Lower lobe of right lung (tissue), 2 donors: Measurements from ENCODE around the gene ATAD3C. TPM values are rescaled to one million over a fixed set of nuclear protein-coding genes. Genes with fewer than 3 reads are reported as not detected.

Source experiments
- ATAC-seq, 2 donors: fragments of 200-7000 bp; cut with Tn5 transposase; one replicate each; pipeline ENCODE4 v1.9.1; 2020 to 2022; ENCODE audit warnings: mild to moderate bottlenecking in 2 of 2, moderate library complexity in 2 of 2
- DNase-seq: peaks from one replicate; pipeline ENCODE4 v3.0.0-alpha.2; 2020
- H3K27ac ChIP-seq: fragments of 200-600 bp; one replicate; pipeline ENCODE4 v1.8.0; 2022
- H3K27me3 ChIP-seq: fragments of 200-600 bp; one replicate; pipeline ENCODE4 v1.8.0; 2022; ENCODE audit warnings: low read depth
- H3K36me3 ChIP-seq: fragments of 200-600 bp; one replicate; pipeline ENCODE4 v1.8.0; 2022; ENCODE audit warnings: mild to moderate bottlenecking
- H3K4me1 ChIP-seq: fragments of 200-600 bp; one replicate; pipeline ENCODE4 v1.8.0; 2022
- H3K4me3 ChIP-seq: fragments of 200-600 bp; one replicate; pipeline ENCODE4 v1.8.0; 2022; ENCODE audit warnings: mild to moderate bottlenecking
- H3K9me3 ChIP-seq: fragments of 200-600 bp; one replicate; pipeline ENCODE4 v1.8.0; 2022
- intact Hi-C: fragments of 100-400 bp; cut with DNase I; formaldehyde crosslinking; loops from one replicate; pipeline ENCODE4 v1.11.0; 2022
- total RNA-seq: library from RNA; stranded (reverse); fragmentation: NEBNext Ultra II Directional; extraction: Animal tissue kit (Norgen Biotek cat#: 25700); gene quantifications from one replicate; pipeline ENCODE4 v1.2.1, GENCODE V29; 2021
- TF ChIP-seq, protein P1 (sequence below): fragments of 200-600 bp; IDR thresholded peaks from one replicate; pipeline ENCODE4 v1.8.0; 2022; ENCODE audit warnings: antibody characterized with exemption, mild to moderate bottlenecking
- donor health status: DM: no; HTN: yes; CAD: no; lungs with severe emphysema.

Gene ATAD3C
- total RNA-seq, 1 donor from 2014 or later, result 7.8 TPM

GRCh38 chr1:1421147-1421906 lies 28.2 kb upstream of the ATAD3C start, which contains the start of gene ANKRD65:
Gene ANKRD65 (minus strand): TSS chr1:1421276. CDS start chr1:1421005, 271 bp downstream.
- no peaks in the 10 kb centered on the region for H3K36me3 ChIP-seq
- peak within 1 kb of the TSS; percentile 48 for H3K4me3 ChIP-seq
- H3K4me1 ChIP-seq, result peaks cover 14% of the 10 kb centered on the region
- peaks cover 4% of the 10 kb centered on the region for H3K27me3 ChIP-seq
- H3K27ac ChIP-seq, result peak within 1 kb of the TSS; percentile 81
- no peaks in the 10 kb centered on the region for H3K9me3 ChIP-seq
- TF ChIP-seq, protein P1, sequence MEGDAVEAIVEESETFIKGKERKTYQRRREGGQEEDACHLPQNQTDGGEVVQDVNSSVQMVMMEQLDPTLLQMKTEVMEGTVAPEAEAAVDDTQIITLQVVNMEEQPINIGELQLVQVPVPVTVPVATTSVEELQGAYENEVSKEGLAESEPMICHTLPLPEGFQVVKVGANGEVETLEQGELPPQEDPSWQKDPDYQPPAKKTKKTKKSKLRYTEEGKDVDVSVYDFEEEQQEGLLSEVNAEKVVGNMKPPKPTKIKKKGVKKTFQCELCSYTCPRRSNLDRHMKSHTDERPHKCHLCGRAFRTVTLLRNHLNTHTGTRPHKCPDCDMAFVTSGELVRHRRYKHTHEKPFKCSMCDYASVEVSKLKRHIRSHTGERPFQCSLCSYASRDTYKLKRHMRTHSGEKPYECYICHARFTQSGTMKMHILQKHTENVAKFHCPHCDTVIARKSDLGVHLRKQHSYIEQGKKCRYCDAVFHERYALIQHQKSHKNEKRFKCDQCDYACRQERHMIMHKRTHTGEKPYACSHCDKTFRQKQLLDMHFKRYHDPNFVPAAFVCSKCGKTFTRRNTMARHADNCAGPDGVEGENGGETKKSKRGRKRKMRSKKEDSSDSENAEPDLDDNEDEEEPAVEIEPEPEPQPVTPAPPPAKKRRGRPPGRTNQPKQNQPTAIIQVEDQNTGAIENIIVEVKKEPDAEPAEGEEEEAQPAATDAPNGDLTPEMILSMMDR, result no peak
- intact Hi-C loops, result no loop called here
- DNase-seq, result peak; percentile 80
- ATAC-seq, result peak; percentile 84 to 88

DNA sequence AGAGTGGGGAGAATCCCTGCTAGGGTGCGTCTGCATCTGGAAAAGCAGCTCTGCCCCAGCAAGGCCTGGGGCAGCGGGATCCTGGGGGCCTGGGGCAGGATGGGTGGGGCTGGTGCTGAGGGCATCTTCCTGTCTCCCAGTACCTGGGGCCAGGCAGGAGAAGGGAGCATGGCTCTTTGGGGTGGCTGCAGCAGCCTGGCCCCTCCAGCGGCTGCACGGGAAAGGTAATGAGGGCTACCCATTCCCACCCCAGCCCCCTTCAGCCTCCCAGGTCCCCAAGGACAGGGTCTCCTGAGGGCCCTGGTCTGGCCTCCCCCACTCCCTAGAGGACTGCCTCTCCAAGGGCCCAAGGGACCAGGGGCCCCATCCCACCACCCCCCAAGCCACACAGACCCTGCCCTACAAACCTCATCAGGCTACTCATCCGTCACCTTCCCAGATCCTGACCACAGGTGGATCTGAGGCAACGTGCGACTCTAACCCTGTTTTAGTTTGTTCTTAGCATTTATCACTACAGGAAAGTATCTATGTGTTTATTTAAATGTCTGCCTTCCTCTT lies 27.5 kb upstream of the ATAD3C start:
- intact Hi-C loops, result no loop called here
- no peaks in the 10 kb centered on the region for H3K9me3 ChIP-seq
- H3K36me3 ChIP-seq, result no peaks in the 10 kb centered on the region
- peak overlapping the region; percentile 81 for H3K27ac ChIP-seq
- DNase-seq (no peak), ATAC-seq (no peak)
- no peak overlapping the region for H3K4me3 ChIP-seq
- H3K4me1 ChIP-seq, result peaks cover 14% of the 10 kb centered on the region
- TF ChIP-seq, protein P1, result no peak
- H3K27me3 ChIP-seq, result peaks cover 4% of the 10 kb centered on the region

- H3K27ac ChIP-seq, result no peak overlapping the region
Measured at GRCh38 chr1:1422465-1423244, 26.8 kb upstream of the ATAD3C start.

DNA sequence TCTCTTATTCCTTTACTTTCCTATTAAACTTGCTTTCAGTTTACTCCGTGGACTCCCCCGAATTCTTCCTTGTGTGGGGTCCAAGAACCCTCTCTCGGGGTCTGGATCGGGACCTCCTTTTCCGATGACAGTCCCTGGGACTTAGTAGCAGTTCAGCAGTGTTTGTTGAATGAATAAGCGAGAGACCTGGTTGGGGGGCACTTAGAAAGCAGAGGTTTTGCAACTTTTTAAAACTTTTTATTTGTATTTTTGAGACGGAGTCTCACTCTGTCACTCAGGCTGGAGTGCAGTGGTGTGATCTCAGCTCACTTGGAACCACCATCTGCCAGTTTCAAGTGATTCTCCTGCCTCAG lies 26.3 kb upstream of the ATAD3C start:
- DNase-seq, result no peak
- H3K9me3 ChIP-seq, result no peaks in the 10 kb centered on the region
- H3K27ac ChIP-seq, result no peak overlapping the region
- peaks cover 4% of the 10 kb centered on the region for H3K27me3 ChIP-seq
- no peaks in the 10 kb centered on the region for H3K36me3 ChIP-seq
- intact Hi-C loops, result no loop called here
- no peak for ATAC-seq
- H3K4me1 ChIP-seq, result peaks cover 14% of the 10 kb centered on the region
- H3K4me3 ChIP-seq, result no peak overlapping the region
- TF ChIP-seq, protein P1, result no peak

More at GRCh38 chr1:1422465-1423244, 26.8 kb upstream of the ATAD3C start:
- H3K4me3 ChIP-seq, result no peak overlapping the region
- H3K9me3 ChIP-seq, result no peaks in the 10 kb centered on the region
- TF ChIP-seq, protein P1, result no peak
- DNase-seq (no peak), ATAC-seq (no peak)
- H3K27me3 ChIP-seq, result peaks cover 4% of the 10 kb centered on the region
- H3K36me3 ChIP-seq, result no peaks in the 10 kb centered on the region
- intact Hi-C loops, result no loop called here
- peaks cover 14% of the 10 kb centered on the region for H3K4me1 ChIP-seq

DNA sequence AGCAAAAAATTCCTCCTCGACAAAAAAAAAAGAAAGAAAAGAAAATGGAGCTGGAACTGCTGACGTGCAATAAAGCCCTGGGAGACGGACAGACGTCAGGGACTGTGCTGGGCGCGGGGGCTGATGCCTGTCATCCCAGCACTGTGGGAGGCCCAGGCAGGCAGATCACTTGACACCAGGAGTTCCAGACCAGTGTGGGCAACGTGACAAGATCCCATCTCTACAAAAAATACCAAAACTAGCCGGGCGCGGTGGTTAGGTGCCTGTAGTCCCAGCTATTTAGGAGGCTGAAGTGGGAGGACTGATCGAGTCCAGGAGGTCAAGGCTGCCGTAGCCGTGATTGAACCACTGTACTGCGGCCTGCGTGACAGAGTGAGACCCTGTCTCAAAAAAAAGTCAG lies 24.8 kb upstream of the ATAD3C start:
- ATAC-seq (no peak), DNase-seq (no peak)
- no peak overlapping the region for H3K4me3 ChIP-seq
- TF ChIP-seq, protein P1, result no peak
- H3K9me3 ChIP-seq, result no peaks in the 10 kb centered on the region
- H3K27ac ChIP-seq, result no peak overlapping the region
- H3K4me1 ChIP-seq, result peaks cover 8% of the 10 kb centered on the region
- intact Hi-C loops, result no loop called here
- no peaks in the 10 kb centered on the region for H3K36me3 ChIP-seq
- peaks cover 4% of the 10 kb centered on the region for H3K27me3 ChIP-seq
